Naive thymus-derived CD4-positive, alpha-beta T cell (primary cell): ENCODE measurements around the gene TRIM41. TPM values are rescaled to one million over a fixed set of nuclear protein-coding genes. Genes with fewer than 3 reads are reported as not detected.

Experiments
- ATAC-seq: fragments of 150-1000 bp; cut with Tn5 transposase; 2 replicates; pipeline ENCODE4 v1.10.0; 2021; ENCODE audit warnings: mild to moderate bottlenecking, moderate library complexity
- CTCF ChIA-PET: fragments of 350-600 bp; sonication (Branson Sonifier 250); formaldehyde crosslinking; loops from one replicate; lab custom pipeline; 2021; ENCODE audit warnings: antibody characterized with exemption; lab: Charles Lee
- POLR2A ChIA-PET: fragments of 350-600 bp; sonication (Branson Sonifier 250); formaldehyde crosslinking; loops from one replicate; lab custom pipeline; 2021; ENCODE audit warnings: antibody characterized with exemption, inconsistent platforms; lab: Charles Lee
- DNase-seq, 9 donors: peaks; one replicate each; pipeline versions ENCODE4 v3.0.0 to v3.0.0-alpha.2; 2020 to 2022; ENCODE audit warnings: mixed read lengths in 1 of 9
- H3K27ac ChIP-seq: one replicate; pipeline ENCODE4 v1.7.0; 2013; ENCODE audit warnings: mild to moderate bottlenecking, low read depth, low read length, moderate library complexity
- H3K27me3 ChIP-seq, 2 donors: one replicate each; pipeline ENCODE4 v1.7.0; 2013; ENCODE audit warnings: low read length in 2 of 2, mild to moderate bottlenecking in 2 of 2, moderate library complexity in 2 of 2; ENCODE audit not compliant: control insufficient read depth in 2 of 2, insufficient read depth in 2 of 2
- H3K36me3 ChIP-seq, 3 experiments: 1 replicate in 2 of 3; 2 replicates in 1 of 3; pipeline ENCODE4 v1.7.0; 2013; ENCODE audit warnings: low read length in 3 of 3, mild to moderate bottlenecking in 3 of 3, moderate library complexity in 1 of 3; ENCODE audit not compliant: insufficient read depth in 3 of 3, control insufficient read depth in 2 of 3
- H3K4me1 ChIP-seq, 2 donors: one replicate each; pipeline ENCODE4 v1.7.0; 2013; ENCODE audit warnings: low read length in 2 of 2, mild to moderate bottlenecking in 2 of 2, moderate library complexity in 1 of 2; ENCODE audit not compliant: control insufficient read depth in 2 of 2, insufficient read depth in 2 of 2
- H3K4me3 ChIP-seq: 2 replicates; pipeline ENCODE4 v1.7.0; 2013; ENCODE audit warnings: mild to moderate bottlenecking, low read length
- H3K9me3 ChIP-seq, 3 experiments: 1 replicate in 2 of 3; 2 replicates in 1 of 3; pipeline ENCODE4 v1.7.0; 2013; ENCODE audit warnings: low read length in 3 of 3; ENCODE audit not compliant: control insufficient read depth in 2 of 3
- H3K27ac Mint-ChIP-seq, 9 donors: one replicate each; pipeline ENCODE4 v1.8.0; 2020 to 2022; ENCODE audit warnings: mixed read lengths in 9 of 9, mild to moderate bottlenecking in 8 of 9, moderate library complexity in 5 of 9, inconsistent platforms in 2 of 9
- H3K27me3 Mint-ChIP-seq, 5 donors: one replicate each; pipeline ENCODE4 v1.8.0; 2021 to 2022; ENCODE audit warnings: mixed read lengths in 5 of 5, mild to moderate bottlenecking in 1 of 5
- H3K36me3 Mint-ChIP-seq, 5 donors: one replicate each; pipeline ENCODE4 v1.8.0; 2020 to 2022; ENCODE audit warnings: mixed read lengths in 5 of 5, mild to moderate bottlenecking in 3 of 5, inconsistent platforms in 1 of 5
- H3K4me1 Mint-ChIP-seq, 7 donors: one replicate each; pipeline ENCODE4 v1.8.0; 2020 to 2022; ENCODE audit warnings: mixed read lengths in 7 of 7, mild to moderate bottlenecking in 3 of 7, inconsistent platforms in 1 of 7
- H3K4me3 Mint-ChIP-seq, 10 donors: one replicate each; pipeline ENCODE4 v1.8.0; 2020 to 2022; ENCODE audit warnings: mild to moderate bottlenecking in 10 of 10, mixed read lengths in 10 of 10, moderate library complexity in 6 of 10, inconsistent platforms in 2 of 10
- H3K9me3 Mint-ChIP-seq, 11 donors: one replicate each; pipeline ENCODE4 v1.8.0; 2020 to 2022; ENCODE audit warnings: mixed read lengths in 11 of 11, mild to moderate bottlenecking in 4 of 11, inconsistent platforms in 1 of 11, moderate library complexity in 1 of 11
- intact Hi-C, 2 donors: fragments of 100-400 bp; cut with micrococcal nuclease; formaldehyde crosslinking; loops; one replicate each; pipeline ENCODE4 v1.15.1; 2023
- polyA plus RNA-seq, 2 donors: library from polyadenylated mRNA; unstranded; fragments of 300-500 nt; fragmentation: Illumina TruSeq; gene quantifications; one replicate each; pipeline ENCODE4 v1.2.3, GENCODE V29; 2021
- total RNA-seq, 6 experiments: library from RNA in 5 of 6; stranded (reverse) in 5 of 6; gene quantifications; 1 replicate in 5 of 6; 2 replicates in 1 of 6; pipeline ENCODE4 v1.2.3 and lab custom pipeline; 2021 to 2026

TRIM41 gene
- total and polyA plus RNA-seq, 7 experiments from 2014 or later = 0.72 to 36.5 (median 31.0) TPM

DNA sequence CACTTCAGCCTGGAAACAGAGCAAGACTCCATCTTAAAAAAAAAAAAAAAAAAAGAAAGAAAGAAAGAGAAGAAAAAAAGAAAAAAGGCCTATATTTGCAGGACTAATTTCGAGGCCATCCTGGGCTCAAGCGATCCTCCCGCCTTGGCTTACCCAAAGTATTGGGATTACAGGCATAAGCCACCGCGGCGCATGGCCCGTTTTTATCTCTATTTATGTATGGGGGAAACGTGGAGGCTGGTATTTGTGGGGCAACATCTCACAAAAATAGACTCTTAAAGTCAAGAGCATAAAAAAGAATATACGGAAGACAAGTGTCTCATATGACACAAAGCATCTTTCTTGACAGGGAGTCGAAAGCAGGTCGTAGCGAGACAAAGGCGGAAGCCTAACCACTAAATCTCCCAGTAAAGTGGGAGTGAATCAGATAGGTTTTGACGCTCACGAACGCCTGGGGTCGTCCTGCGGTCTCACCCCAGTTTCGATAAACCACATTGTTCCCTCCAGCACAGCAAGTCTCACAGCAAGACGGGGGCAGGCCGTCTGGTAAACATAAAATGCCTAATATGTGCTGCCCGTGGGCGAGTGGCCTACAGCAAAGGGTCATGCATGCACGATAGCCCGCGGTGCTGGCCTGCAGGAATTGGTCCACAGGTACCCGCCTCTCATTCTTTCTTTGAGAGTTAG, 1.8 kb upstream of the TRIM41 start:
- no peaks in the 10 kb centered on the region for H3K9me3 ChIP-seq
- Mint-ChIP-seq H3K4me1 (peaks cover 22 to 80% (median 61%) of the 10 kb centered on the region in 7 donors), H3K27ac (peak overlapping the region; percentile 98 to 100 (median 100)), H3K27me3 (peaks cover 0 to 12% (median 0%) of the 10 kb centered on the region in 5 donors), H3K36me3 (peaks cover 0 to 18% (median 0%) of the 10 kb centered on the region in 5 donors), H3K4me3 (peak overlapping the region; percentile 89 to 100 (median 98)), H3K9me3 (peaks cover 0 to 43% (median 0%) of the 10 kb centered on the region in 11 donors)
- POLR2A ChIA-PET = interaction anchor here (0.7 to 14.6 kb wide), 15 partner anchors 10 to 391 kb away, joined by 3 to 241 read pairs (median 18); partner anchors contain the start of genes RACK1, TRIM52 and TRIM7
- H3K27me3 ChIP-seq = no peaks in the 10 kb centered on the region
- H3K27ac ChIP-seq = peak overlapping the region; percentile 95
- intact Hi-C loops = loop anchor here in 1 of 2 donors (10.0 kb wide), 1 partner anchor 356 kb away; the partner anchor contains the start of gene ZFP62
- peak overlapping the region; percentile 90 for H3K4me3 ChIP-seq
- CTCF ChIA-PET = interaction anchor here (1.0 to 2.8 kb wide), 5 partner anchors 15 to 37 kb away, joined by 3 to 23 read pairs (median 7); no protein-coding TSS in a partner anchor
- DNase-seq = peak in 8 of 9 donors; percentile 62 to 78 (median 72)
- peaks cover 0 to 11% (median 0%) of the 10 kb centered on the region in 3 experiments for H3K36me3 ChIP-seq
- no peak for ATAC-seq
- peaks cover 27 to 29% of the 10 kb centered on the region in 2 donors for H3K4me1 ChIP-seq

GRCh38 chr5:181221792-181222629, 1.1 kb upstream of the TRIM41 start:
- no peaks in the 10 kb centered on the region for H3K27me3 ChIP-seq
- Mint-ChIP-seq H3K4me3 (peak overlapping the region; percentile 89 to 100 (median 98)), H3K27me3 (peaks cover 0 to 12% (median 0%) of the 10 kb centered on the region in 5 donors), H3K36me3 (peaks cover 0 to 18% (median 0%) of the 10 kb centered on the region in 5 donors), H3K4me1 (peaks cover 19 to 81% (median 61%) of the 10 kb centered on the region in 7 donors), H3K9me3 (peaks cover 0 to 43% (median 0%) of the 10 kb centered on the region in 11 donors), H3K27ac (peak overlapping the region; percentile 98 to 100 (median 100))
- H3K36me3 ChIP-seq = peaks cover 0 to 11% (median 0%) of the 10 kb centered on the region in 3 experiments
- CTCF ChIA-PET = interaction anchor here (0.7 to 2.8 kb wide), 5 partner anchors 15 to 39 kb away, joined by 3 to 23 read pairs (median 7); partner anchors contain the start of gene TRIM52
- POLR2A ChIA-PET = interaction anchor here (0.7 to 14.6 kb wide), 15 partner anchors 10 to 415 kb away, joined by 3 to 241 read pairs (median 9); partner anchors contain the start of genes RACK1, TRIM52 and TRIM7
- H3K4me3 ChIP-seq = peak overlapping the region; percentile 90
- peaks cover 22 to 26% of the 10 kb centered on the region in 2 donors for H3K4me1 ChIP-seq
- H3K9me3 ChIP-seq = no peaks in the 10 kb centered on the region
- H3K27ac ChIP-seq = peak overlapping the region; percentile 95
- intact Hi-C loops = loop anchor here (1.0 to 10.0 kb wide), 7 partner anchors 15 to 1401 kb away; partner anchors contain the start of genes MGAT1 (in 1 of the 2), SQSTM1 (in 1 of the 2) and ZFP62 (in 1 of the 2)
- ATAC-seq = peak; percentile 45
- peak; percentile 93 to 99 (median 95) for DNase-seq

- H3K36me3 Mint-ChIP-seq = peaks cover 0 to 18% (median 0%) of the 10 kb centered on the region in 5 donors
- DNase-seq = no peak
- Histone ChIP-seq H3K36me3 (peaks cover 0 to 12% (median 0%) of the 10 kb centered on the region in 3 experiments), H3K4me3 (peak overlapping the region; percentile 90), H3K27me3 (no peaks in the 10 kb centered on the region), H3K27ac (peak overlapping the region; percentile 95), H3K4me1 (peaks cover 22 to 24% of the 10 kb centered on the region in 2 donors), H3K9me3 (no peaks in the 10 kb centered on the region)
- CTCF ChIA-PET = interaction anchor here (0.8 to 2.8 kb wide), 4 partner anchors 16 to 39 kb away, joined by 4 to 23 read pairs (median 8); partner anchors contain the start of gene TRIM52
- H3K27ac Mint-ChIP-seq = peak overlapping the region; percentile 98 to 100 (median 100)
- H3K27me3 Mint-ChIP-seq = peaks cover 0 to 12% (median 0%) of the 10 kb centered on the region in 5 donors
- H3K4me1 Mint-ChIP-seq = peaks cover 15 to 79% (median 58%) of the 10 kb centered on the region in 7 donors
- POLR2A ChIA-PET = interaction anchor here (1.0 to 14.6 kb wide), 16 partner anchors 9 to 416 kb away, joined by 3 to 241 read pairs (median 8); partner anchors contain the start of genes RACK1, TRIM52 and TRIM7
- peak overlapping the region; percentile 89 to 100 (median 98) for H3K4me3 Mint-ChIP-seq
- intact Hi-C loops = loop anchor here (1.0 to 10.0 kb wide), 14 partner anchors 15 to 1402 kb away; partner anchors contain the start of genes TRIM52 (in 2 of the 2), ZFP62 (in 2 of the 2), MGAT1 (in 1 of the 2) and RACK1 (in 1 of the 2)
- ATAC-seq = no peak
- H3K9me3 Mint-ChIP-seq = peaks cover 0 to 43% (median 0%) of the 10 kb centered on the region in 11 donors
These were observed 437 bp upstream of the TRIM41 start for GRCh38 chr5:181222630-181223057.

DNA sequence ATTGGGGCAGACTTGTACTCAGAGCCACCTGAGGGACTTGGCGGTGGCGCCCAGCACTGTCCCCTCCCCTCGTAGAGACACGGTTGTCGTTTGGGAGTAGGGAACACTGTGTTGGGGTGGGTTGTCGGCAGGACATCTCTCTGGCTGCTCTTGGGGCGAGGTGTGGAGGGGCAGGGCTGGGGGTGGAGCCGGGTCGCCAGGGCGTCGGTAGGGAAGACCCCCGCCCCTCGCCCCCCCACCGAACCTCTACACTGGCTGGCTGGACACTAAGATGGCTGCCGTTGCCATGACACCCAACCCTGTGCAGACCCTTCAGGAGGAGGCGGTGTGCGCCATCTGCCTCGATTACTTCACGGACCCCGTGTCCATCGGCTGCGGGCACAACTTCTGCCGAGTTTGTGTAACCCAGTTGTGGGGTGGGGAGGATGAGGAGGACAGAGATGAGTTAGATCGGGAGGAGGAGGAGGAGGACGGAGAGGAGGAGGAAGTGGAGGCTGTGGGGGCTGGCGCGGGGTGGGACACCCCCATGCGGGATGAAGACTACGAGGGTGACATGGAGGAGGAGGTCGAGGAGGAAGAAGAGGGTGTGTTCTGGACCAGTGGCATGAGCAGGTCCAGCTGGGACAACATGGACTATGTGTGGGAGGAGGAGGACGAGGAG, 778 bp downstream of the TRIM41 start:
- ATAC-seq (peak; percentile 1), DNase-seq (no peak)
- intact Hi-C loops = loop anchor here (1.0 to 10.0 kb wide), 11 partner anchors 19 to 1403 kb away; partner anchors contain the start of genes TRIM52 (in 2 of the 2), ZFP62 (in 2 of the 2), MGAT1 (in 1 of the 2) and RACK1 (in 1 of the 2)
- peaks cover 0 to 9% (median 0%) of the 10 kb centered on the region in 5 donors for H3K27me3 Mint-ChIP-seq
- H3K9me3 Mint-ChIP-seq = peaks cover 0 to 32% (median 0%) of the 10 kb centered on the region in 11 donors
- peak overlapping the region; percentile 98 to 100 (median 100) for H3K27ac Mint-ChIP-seq
- H3K36me3 Mint-ChIP-seq = peaks cover 0 to 13% (median 0%) of the 10 kb centered on the region in 5 donors
- H3K9me3 ChIP-seq = no peaks in the 10 kb centered on the region
- H3K4me1 Mint-ChIP-seq = peaks cover 10 to 67% (median 51%) of the 10 kb centered on the region in 7 donors
- peak overlapping the region; percentile 95 for H3K27ac ChIP-seq
- POLR2A ChIA-PET = interaction anchor here (0.7 to 14.6 kb wide), 14 partner anchors 8 to 416 kb away, joined by 3 to 241 read pairs (median 24); partner anchors contain the start of genes RACK1, TRIM52 and TRIM7
- peaks cover 0 to 16% (median 0%) of the 10 kb centered on the region in 3 experiments for H3K36me3 ChIP-seq
- CTCF ChIA-PET = interaction anchor here (0.6 to 2.8 kb wide), 4 partner anchors 19 to 38 kb away, joined by 3 to 23 read pairs (median 6); partner anchors contain the start of gene RACK1
- peak overlapping the region; percentile 89 to 100 (median 98) for H3K4me3 Mint-ChIP-seq
- H3K4me3 ChIP-seq = peak overlapping the region; percentile 90
- peaks cover 20 to 22% of the 10 kb centered on the region in 2 donors for H3K4me1 ChIP-seq
- H3K27me3 ChIP-seq = no peaks in the 10 kb centered on the region
